ENCODE measurements around the gene MIR17HG. TPM values are rescaled to one million over a fixed set of nuclear protein-coding genes. Genes with fewer than 3 reads are reported as not detected.
"Not testable (repeated sequence)": the region's sequence is repeated elsewhere in the genome, so short reads cannot be mapped to it uniquely, and the experiment has no call there.

The MIR17HG gene
- total RNA-seq, 1 donor from 2014 or later = 14.5 TPM

GRCh38 chr13:91349992-91350911 lies 2.8 kb downstream of the MIR17HG start:
- no peak for TF ChIP-seq CTCF (IDR thresholded peaks at IDR 0.05; ENCODE audit: partially characterized antibody, unreplicated experiment)
- DNase-seq = no peak
- Mint-ChIP-seq H3K9me3 (ENCODE audit: unreplicated experiment) (peaks cover 15% of the 10 kb centered on the region), H3K4me3 (ENCODE audit: unreplicated experiment) (peak overlapping the region; percentile 93), H3K36me3 (ENCODE audit: unreplicated experiment) (no peaks in the 10 kb centered on the region), H3K27me3 (ENCODE audit: unreplicated experiment) (peaks cover 10% of the 10 kb centered on the region), H3K4me1 (ENCODE audit: low read depth, unreplicated experiment) (peaks cover 17% of the 10 kb centered on the region), H3K27ac (ENCODE audit: unreplicated experiment) (no peak overlapping the region)

- no peak for DNase-seq
- no peak for TF ChIP-seq CTCF (IDR thresholded peaks at IDR 0.05; ENCODE audit: partially characterized antibody, unreplicated experiment)
- peaks cover 17% of the 10 kb centered on the region for H3K4me1 Mint-ChIP-seq (ENCODE audit: low read depth, unreplicated experiment)
- H3K9me3 Mint-ChIP-seq (ENCODE audit: unreplicated experiment) = peaks cover 15% of the 10 kb centered on the region
- peak overlapping the region; percentile 93 for H3K4me3 Mint-ChIP-seq (ENCODE audit: unreplicated experiment)
- H3K27me3 Mint-ChIP-seq (ENCODE audit: unreplicated experiment) = peaks cover 10% of the 10 kb centered on the region
- H3K36me3 Mint-ChIP-seq (ENCODE audit: unreplicated experiment) = no peaks in the 10 kb centered on the region
- no peak overlapping the region for H3K27ac Mint-ChIP-seq (ENCODE audit: unreplicated experiment)
These were observed 3.6 kb downstream of the MIR17HG start for GRCh38 chr13:91351123-91351522.

GRCh38 chr13:91351980-91352379 lies 4.5 kb downstream of the MIR17HG start:
- DNase-seq = no peak
- Mint-ChIP-seq H3K27me3 (ENCODE audit: unreplicated experiment) (peaks cover 7% of the 10 kb centered on the region), H3K36me3 (ENCODE audit: unreplicated experiment) (no peaks in the 10 kb centered on the region), H3K27ac (ENCODE audit: unreplicated experiment) (no peak overlapping the region), H3K4me3 (ENCODE audit: unreplicated experiment) (peak overlapping the region; percentile 11), H3K4me1 (ENCODE audit: low read depth, unreplicated experiment) (peaks cover 17% of the 10 kb centered on the region), H3K9me3 (ENCODE audit: unreplicated experiment) (peaks cover 11% of the 10 kb centered on the region)
- TF ChIP-seq CTCF (IDR thresholded peaks at IDR 0.05; ENCODE audit: partially characterized antibody, unreplicated experiment) = no peak

GRCh38 chr13:91352891-91353290 lies 5.4 kb downstream of the MIR17HG start:
- not testable (repeated sequence) for DNase-seq; H3K27me3 Mint-ChIP-seq (ENCODE audit: unreplicated experiment); H3K4me3 Mint-ChIP-seq (ENCODE audit: unreplicated experiment); H3K9me3 Mint-ChIP-seq (ENCODE audit: unreplicated experiment); H3K27ac Mint-ChIP-seq (ENCODE audit: unreplicated experiment); H3K36me3 Mint-ChIP-seq (ENCODE audit: unreplicated experiment)
- H3K4me1 Mint-ChIP-seq (ENCODE audit: low read depth, unreplicated experiment) = peaks cover 17% of the 10 kb centered on the region

- DNase-seq = no peak
- no peaks in the 10 kb centered on the region for H3K36me3 Mint-ChIP-seq (ENCODE audit: unreplicated experiment)
- H3K27ac Mint-ChIP-seq (ENCODE audit: unreplicated experiment) = no peak overlapping the region
- H3K27me3 Mint-ChIP-seq (ENCODE audit: unreplicated experiment) = peaks cover 5% of the 10 kb centered on the region
- no peak overlapping the region for H3K4me3 Mint-ChIP-seq (ENCODE audit: unreplicated experiment)
- H3K9me3 Mint-ChIP-seq (ENCODE audit: unreplicated experiment) = peaks cover 9% of the 10 kb centered on the region
- TF ChIP-seq CTCF (IDR thresholded peaks at IDR 0.05; ENCODE audit: partially characterized antibody, unreplicated experiment) = no peak
- H3K4me1 Mint-ChIP-seq (ENCODE audit: low read depth, unreplicated experiment) = peaks cover 17% of the 10 kb centered on the region
These were observed 6.0 kb downstream of the MIR17HG start for GRCh38 chr13:91353494-91353893.
